ENCODE data around the gene GCNT1.

GCNT1 gene

DNA sequence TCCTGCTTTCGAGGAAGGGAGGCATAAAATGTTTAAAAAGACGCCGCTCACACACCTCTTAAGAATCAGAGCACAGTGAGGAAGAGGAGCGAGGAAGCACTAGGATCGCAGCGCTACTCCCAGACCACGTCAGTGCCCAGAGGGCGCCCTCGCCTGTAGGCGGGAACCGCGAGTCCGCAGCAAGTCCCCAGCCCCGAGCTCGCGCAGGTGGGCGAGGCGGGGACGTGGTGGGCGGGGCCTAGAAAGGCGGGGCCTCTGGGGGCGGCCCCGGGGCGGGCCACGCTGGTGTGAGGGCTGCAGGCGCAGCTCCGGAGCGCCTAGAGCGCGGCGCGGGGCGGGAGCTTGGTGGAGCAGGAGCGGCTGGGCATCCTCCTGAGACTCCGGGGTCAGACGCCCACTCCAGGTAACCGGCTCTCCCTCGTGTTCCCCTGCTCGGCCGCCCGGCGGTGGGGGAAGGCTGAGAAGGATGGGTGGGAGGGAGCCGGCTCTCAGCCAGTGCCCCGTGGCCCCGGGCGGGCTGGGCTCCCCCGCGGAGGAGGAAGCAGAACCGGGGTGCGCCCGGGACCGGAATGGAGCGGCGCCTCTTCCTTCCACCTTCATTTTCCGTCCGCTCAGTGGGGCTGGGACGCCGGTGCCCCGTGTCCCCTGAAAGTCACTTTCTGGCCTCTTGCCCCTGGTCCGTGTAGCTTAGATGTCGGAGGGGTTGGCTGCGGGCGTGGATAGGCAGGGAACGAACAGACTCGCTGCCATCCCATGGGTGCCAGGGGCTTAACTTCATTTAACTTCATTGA lies at the start of gene GCNT1:
GCNT1 (plus strand) TSS at position 280 of the 791 bp plus-strand sequence. CDS start 43,200 bp downstream, outside the sequence.
- peak within 1 kb of the TSS; percentile 79 for H3K9ac ChIP-seq (ENCODE audit: low read depth, low read length)
- H3K36me3 ChIP-seq (ENCODE audit: insufficient read depth, low read length), result no peaks in the 10 kb centered on the region
- peaks cover 4% of the 10 kb centered on the region for H3K4me1 ChIP-seq (ENCODE audit: insufficient read depth, low read length)
- no peaks in the 10 kb centered on the region for H3K9me3 ChIP-seq (ENCODE audit: control insufficient read depth, insufficient read depth, low read length)

DNA sequence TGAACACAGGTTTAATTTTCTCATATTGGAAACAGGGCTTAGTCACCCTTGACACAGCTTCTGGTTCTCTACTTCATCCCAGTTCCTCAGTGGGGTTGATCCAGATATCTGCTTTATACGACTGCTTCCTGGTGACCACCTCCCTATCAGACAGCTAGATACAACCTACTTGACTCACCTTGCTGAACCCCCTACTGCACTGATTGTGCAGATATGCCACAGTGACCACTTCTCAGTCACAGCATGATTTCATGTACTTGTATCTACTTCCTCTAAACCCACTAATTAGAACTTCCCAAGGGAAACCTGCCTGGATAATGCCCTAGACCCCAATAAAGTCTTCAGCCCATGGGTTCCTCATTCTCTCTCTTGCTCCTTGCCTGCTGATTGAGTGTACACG lies 46.3 kb upstream of the GCNT1 start:
- no peak overlapping the region for H3K9ac ChIP-seq (ENCODE audit: low read depth, low read length)
- H3K9me3 ChIP-seq (ENCODE audit: control insufficient read depth, insufficient read depth, low read length), result no peaks in the 10 kb centered on the region
- H3K4me1 ChIP-seq (ENCODE audit: insufficient read depth, low read length), result peaks cover under 1% of the 10 kb centered on the region; the same call in 1 of the 2 replicates
- H3K36me3 ChIP-seq (ENCODE audit: insufficient read depth, low read length), result no peaks in the 10 kb centered on the region

DNA sequence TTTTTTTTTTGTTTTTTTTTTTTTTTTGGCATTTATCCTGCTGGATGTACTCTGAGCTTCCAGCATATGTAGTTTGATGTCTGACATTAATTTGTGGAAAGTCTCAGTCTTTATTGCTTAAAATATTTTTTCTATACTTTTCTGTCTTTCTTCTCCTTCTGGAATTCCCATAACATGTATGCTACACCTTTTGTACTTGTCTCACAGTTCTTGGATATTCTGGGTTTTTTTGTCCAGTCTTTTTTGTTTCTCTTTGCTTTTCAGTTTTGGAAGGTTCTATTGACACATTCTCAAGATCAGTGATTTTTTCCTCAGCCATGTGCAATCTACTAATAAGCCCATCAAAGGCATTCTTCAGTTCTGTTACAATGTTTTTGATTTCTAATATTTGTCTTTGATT lies 45.3 kb upstream of the GCNT1 start:
- Histone ChIP-seq H3K36me3 (ENCODE audit: insufficient read depth, low read length) (no peaks in the 10 kb centered on the region), H3K9ac (ENCODE audit: low read depth, low read length) (no peak overlapping the region), H3K9me3 (ENCODE audit: control insufficient read depth, insufficient read depth, low read length) (no peaks in the 10 kb centered on the region), H3K4me1 (ENCODE audit: insufficient read depth, low read length) (peaks cover 4% of the 10 kb centered on the region; the same call in 1 of the 2 replicates)

DNA sequence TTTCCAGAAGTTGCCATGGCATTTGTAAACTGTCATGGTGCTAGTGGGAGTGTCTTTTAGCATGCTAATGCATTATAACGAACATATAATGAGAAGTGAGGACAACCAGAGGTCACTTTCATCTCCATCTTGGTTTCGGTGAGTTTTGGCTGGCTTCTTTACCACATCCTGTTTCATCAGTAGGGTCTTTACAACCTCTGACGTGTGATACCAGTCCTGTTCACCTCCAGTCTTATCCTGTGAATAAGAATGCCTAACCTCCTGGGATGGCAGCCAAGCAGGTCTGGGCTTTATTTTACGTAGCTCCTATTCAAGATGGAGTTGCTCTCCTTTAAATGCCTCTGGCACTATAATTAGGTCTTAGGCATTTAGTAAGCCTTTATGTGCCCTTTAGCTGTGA lies 44.3 kb upstream of the GCNT1 start:
- Histone ChIP-seq H3K9ac (ENCODE audit: low read depth, low read length) (no peak overlapping the region), H3K36me3 (ENCODE audit: insufficient read depth, low read length) (no peaks in the 10 kb centered on the region), H3K4me1 (ENCODE audit: insufficient read depth, low read length) (peaks cover 4% of the 10 kb centered on the region; the same call in 1 of the 2 replicates), H3K9me3 (ENCODE audit: control insufficient read depth, insufficient read depth, low read length) (no peaks in the 10 kb centered on the region)

DNA sequence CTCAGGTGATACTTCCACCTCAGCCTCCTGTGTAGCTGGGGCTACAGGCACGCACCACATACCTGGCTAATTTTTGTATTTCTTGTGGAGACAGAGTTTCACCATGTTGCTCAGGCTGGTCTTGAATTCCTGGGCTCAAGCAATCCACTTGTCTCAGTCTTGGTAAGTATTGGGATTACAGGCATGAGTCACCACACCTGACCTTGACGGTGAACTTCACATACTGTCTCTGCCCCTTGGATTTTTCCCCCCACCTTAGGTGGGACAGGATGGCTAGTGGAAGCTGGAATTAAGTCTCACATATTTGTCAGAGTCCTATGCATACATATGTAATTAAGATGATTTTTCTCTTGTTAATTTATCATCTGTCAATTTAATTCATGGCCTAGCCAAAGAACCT lies 43.8 kb upstream of the GCNT1 start:
- Histone ChIP-seq H3K9ac (ENCODE audit: low read depth, low read length) (no peak overlapping the region), H3K36me3 (ENCODE audit: insufficient read depth, low read length) (no peaks in the 10 kb centered on the region), H3K9me3 (ENCODE audit: control insufficient read depth, insufficient read depth, low read length) (no peaks in the 10 kb centered on the region), H3K4me1 (ENCODE audit: insufficient read depth, low read length) (peaks cover 4% of the 10 kb centered on the region; the same call in 1 of the 2 replicates)

DNA sequence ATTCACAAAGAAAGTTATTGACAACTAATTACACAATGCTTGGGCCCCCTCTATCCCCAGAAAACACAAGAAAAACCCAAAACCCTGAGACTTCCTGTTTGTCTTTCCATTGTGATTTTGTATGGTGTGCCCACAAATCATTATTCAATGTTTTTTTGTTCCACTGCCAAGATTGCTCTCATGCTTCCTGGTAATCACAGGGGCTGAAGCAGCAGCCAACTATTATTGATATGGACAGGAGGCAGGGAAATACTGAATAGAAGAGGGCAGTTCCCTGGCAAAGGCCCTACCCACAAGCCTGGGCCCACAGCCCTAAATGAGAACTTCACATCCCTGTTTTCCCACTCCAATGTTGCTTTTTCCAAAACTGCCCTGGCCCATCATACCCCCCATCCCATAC lies 43.3 kb upstream of the GCNT1 start:
- Histone ChIP-seq H3K36me3 (ENCODE audit: insufficient read depth, low read length) (no peaks in the 10 kb centered on the region), H3K9ac (ENCODE audit: low read depth, low read length) (no peak overlapping the region), H3K9me3 (ENCODE audit: control insufficient read depth, insufficient read depth, low read length) (no peaks in the 10 kb centered on the region), H3K4me1 (ENCODE audit: insufficient read depth, low read length) (peaks cover 4% of the 10 kb centered on the region; the same call in 1 of the 2 replicates)

DNA sequence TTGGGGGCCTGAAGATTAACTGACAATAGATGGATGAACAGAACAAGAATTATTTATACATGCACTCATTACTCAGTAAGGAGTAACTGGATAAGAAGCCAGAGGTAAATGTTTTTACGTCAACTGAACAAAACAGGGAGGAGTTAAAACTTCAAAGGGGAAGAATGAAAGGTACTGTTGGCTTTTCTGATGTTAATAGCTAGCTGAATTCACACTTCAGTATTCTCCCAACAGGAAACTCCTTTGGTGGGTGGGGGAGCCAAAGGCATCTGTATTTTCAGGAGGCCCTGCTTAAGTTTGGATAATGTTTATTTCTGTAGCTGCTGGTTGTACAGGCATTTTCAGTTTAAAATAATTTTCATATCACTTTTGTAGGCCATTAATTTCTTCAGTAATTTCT lies 41.6 kb upstream of the GCNT1 start:
- H3K36me3 ChIP-seq (ENCODE audit: insufficient read depth, low read length), result no peaks in the 10 kb centered on the region
- no peak overlapping the region for H3K9ac ChIP-seq (ENCODE audit: low read depth, low read length)
- peaks cover 4% of the 10 kb centered on the region; the same call in 1 of the 2 replicates for H3K4me1 ChIP-seq (ENCODE audit: insufficient read depth, low read length)
- no peaks in the 10 kb centered on the region for H3K9me3 ChIP-seq (ENCODE audit: control insufficient read depth, insufficient read depth, low read length)

DNA sequence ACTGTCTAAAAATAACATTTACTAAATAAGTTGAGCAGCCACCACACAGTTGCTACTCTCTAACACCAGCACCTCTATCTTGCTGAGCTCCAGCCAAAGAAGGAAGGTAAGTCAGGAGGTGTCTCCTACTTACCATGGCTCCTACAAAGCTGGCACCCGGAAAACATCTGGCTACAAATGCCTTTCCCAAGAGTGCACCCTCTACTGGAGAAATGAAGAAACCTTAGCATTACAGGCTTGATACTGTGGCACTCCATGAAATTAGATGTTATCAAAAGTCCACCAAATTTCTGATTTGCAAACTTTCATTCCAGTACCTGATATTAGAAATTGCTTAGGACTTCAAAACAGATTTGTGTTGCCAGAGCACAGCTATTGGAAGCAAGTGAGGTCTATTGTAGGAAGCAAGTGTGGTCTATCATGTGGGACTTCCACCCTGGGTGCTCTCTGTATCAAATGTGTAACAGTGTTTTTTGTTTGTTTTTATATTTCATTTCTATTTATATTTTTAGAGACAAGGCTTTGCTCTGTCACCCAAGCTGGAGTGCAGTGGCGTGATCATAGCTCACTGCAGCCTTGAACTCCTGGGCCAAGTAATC lies 39.1 kb upstream of the GCNT1 start:
- H3K9me3 ChIP-seq (ENCODE audit: control insufficient read depth, insufficient read depth, low read length), result no peaks in the 10 kb centered on the region
- H3K4me1 ChIP-seq (ENCODE audit: insufficient read depth, low read length), result peaks cover 7% of the 10 kb centered on the region
- no peak overlapping the region for H3K9ac ChIP-seq (ENCODE audit: low read depth, low read length)
- H3K36me3 ChIP-seq (ENCODE audit: insufficient read depth, low read length), result no peaks in the 10 kb centered on the region

DNA sequence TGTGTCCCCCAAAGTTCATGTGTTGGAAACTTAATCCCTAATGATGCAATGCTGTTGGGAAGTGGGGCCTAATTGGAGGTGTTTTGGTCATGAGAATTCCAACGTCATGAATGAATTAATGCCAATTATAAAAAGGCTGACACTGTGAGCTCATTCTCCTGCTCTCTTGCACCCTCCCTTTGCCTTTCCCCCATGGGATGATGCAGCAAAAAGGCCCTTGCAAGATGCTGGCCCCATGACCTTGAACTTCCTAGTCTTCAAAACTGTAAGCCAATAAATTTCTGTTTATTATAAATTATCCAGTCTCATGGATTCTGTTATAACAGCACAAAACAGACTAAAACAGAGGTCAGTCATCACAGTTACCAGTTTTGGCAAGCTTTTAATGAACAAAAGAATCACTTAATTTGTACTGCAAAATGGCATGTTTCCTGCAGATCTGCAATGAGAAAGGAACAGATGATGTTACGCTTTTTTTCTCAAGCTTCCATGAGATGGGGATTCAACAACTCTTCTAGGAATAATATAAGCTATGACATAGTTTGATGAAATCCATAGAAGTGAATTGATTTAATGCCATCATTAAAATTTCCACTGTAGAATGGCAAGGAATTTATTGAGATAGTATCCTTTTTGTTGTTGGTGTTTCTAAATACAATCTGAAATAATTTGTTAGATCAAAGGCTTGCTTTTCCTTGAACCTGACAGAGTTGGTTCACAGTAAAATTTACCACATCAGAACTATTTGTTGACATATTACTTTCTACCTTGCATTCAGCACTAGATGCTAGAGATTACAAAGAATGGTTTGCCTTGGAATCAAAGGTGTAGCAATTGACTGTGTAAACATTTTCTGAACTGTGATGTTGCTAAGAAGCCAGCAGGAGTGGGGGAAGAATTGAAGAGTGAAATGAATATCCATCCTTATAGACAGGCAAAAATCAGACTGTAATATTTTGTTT lies 35.5 kb upstream of the GCNT1 start:
- no peak overlapping the region for H3K9ac ChIP-seq (ENCODE audit: low read depth, low read length)
- H3K9me3 ChIP-seq (ENCODE audit: control insufficient read depth, insufficient read depth, low read length), result no peaks in the 10 kb centered on the region
- no peaks in the 10 kb centered on the region for H3K36me3 ChIP-seq (ENCODE audit: insufficient read depth, low read length)
- H3K4me1 ChIP-seq (ENCODE audit: insufficient read depth, low read length), result peaks cover 3% of the 10 kb centered on the region; the same call in 1 of the 2 replicates

DNA sequence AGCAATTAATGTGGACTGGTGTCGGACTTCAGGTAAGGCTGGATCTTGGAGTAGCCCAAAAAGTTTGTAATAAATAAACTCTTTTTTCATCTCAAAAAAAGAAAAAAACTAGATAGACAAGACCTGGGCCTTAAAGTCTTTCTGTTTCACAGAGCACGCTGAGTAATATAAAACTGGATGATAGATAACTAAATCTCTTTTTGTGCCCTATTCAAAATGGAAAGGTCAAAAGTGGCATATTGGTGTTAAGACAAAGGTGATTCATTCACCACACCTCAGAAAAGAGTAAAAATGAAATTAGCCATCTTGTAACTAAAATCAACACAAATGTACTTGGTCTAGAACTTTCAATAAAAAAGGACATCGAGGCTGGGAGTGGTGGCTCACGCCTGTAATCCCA lies 34.5 kb upstream of the GCNT1 start:
- H3K9ac ChIP-seq (ENCODE audit: low read depth, low read length), result no peak overlapping the region
- H3K36me3 ChIP-seq (ENCODE audit: insufficient read depth, low read length), result no peaks in the 10 kb centered on the region
- peaks cover 3% of the 10 kb centered on the region; the same call in 1 of the 2 replicates for H3K4me1 ChIP-seq (ENCODE audit: insufficient read depth, low read length)
- no peaks in the 10 kb centered on the region for H3K9me3 ChIP-seq (ENCODE audit: control insufficient read depth, insufficient read depth, low read length)

DNA sequence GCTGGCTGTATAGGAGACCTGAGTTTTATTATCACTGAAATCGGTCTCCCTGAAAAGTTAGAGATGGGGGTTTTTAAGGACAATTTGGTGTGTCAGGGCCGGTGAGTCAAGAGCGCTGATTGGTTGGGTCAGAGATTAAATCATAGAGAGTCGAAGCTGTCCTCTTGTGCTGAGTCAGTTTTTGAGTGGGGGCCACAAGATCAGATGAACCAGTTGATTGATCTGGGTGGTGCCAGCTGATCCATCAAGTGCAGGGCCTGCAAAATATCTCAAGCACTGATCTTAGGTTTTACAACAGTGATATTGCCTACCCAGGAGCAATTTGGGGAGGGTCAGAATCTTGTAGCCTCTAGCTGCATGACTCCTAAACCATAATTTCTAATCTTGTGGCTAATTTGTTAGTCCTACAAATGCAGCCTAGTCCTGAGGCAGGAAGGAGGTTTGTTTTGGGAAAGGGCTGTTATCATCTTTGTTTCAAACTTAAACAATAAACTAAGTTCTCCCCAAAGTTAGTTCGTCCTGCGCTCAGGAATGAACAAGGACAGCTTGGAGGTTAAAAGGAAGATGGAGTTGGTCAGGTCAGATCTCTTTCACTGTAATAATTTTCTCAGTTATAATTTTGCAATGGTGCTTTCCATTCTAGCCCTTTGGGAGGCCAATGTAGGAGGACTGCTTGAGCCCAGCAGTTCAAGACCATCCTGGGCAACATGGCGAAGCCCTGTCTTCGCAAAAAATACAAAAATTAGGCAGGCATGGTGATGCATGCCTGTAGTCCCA lies 33.1 kb upstream of the GCNT1 start:
- Histone ChIP-seq H3K9ac (ENCODE audit: low read depth, low read length) (no peak overlapping the region), H3K36me3 (ENCODE audit: insufficient read depth, low read length) (no peaks in the 10 kb centered on the region), H3K4me1 (ENCODE audit: insufficient read depth, low read length) (peaks cover 3% of the 10 kb centered on the region; the same call in 1 of the 2 replicates), H3K9me3 (ENCODE audit: control insufficient read depth, insufficient read depth, low read length) (no peaks in the 10 kb centered on the region)

DNA sequence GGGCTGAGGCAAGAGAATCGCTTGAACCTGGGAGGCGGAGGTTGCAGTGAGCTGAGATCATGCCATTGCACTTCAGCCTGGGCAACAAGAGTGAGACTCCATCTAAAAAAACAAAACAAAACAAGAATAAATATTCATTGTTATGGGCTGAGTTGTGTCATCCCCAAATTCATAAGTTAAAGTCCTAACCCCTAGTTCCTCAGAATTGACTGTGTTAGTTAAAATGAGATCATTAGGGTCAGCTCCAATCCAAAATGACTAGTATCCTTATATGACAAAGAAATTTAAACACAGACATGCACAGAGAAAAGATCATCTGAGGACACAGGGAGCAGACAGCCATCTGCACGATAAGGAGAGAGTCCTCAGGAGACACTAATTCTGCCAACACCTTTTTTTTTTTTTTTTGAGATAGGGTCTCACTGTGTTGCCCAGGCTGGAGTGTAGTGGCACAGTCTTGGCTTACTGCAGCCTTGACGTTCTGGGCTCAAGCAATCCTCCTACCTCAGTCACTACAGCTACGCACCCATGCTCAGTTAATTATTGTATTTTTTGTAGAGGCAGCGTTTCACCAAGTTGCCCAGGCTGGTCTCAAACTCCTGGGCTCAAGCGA lies 32.1 kb upstream of the GCNT1 start:
- Histone ChIP-seq H3K36me3 (ENCODE audit: insufficient read depth, low read length) (no peaks in the 10 kb centered on the region), H3K9ac (ENCODE audit: low read depth, low read length) (no peak overlapping the region), H3K4me1 (ENCODE audit: insufficient read depth, low read length) (peaks cover 9% of the 10 kb centered on the region; the same call in 1 of the 2 replicates), H3K9me3 (ENCODE audit: control insufficient read depth, insufficient read depth, low read length) (no peaks in the 10 kb centered on the region)

DNA sequence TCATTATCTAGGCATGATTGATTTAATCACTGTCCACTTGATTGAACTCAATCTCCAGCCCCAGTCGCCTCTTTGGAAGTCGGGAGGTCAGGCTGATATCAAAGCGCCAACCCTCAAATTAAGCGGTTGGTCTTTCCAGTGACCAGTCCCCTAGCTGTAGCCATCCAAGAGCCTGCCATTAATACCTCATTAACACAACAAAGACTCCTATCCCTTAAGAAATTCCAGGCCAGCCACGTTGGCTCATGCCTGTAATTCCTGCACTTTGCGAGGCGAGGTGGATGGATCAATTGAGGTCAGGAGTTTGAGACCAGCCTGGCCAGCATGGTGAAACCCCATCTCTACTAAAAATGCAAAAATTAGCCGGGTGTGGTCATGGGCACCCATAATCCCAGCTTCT lies 27.4 kb upstream of the GCNT1 start:
- Histone ChIP-seq H3K36me3 (ENCODE audit: insufficient read depth, low read length) (no peaks in the 10 kb centered on the region), H3K9ac (ENCODE audit: low read depth, low read length) (no peak overlapping the region; the same call in 1 of the 2 replicates), H3K4me1 (ENCODE audit: insufficient read depth, low read length) (peaks cover 5% of the 10 kb centered on the region), H3K9me3 (ENCODE audit: control insufficient read depth, insufficient read depth, low read length) (0 out of 2 replicates have a peak, but pooled peaks cover 5% of the 10 kb centered on the region)
